ENCODE results near the gene ATP5PF.
A peak's percentile ranks its signal among the peaks of the same experiment; 100 is the strongest.

ATP5PF gene

GRCh38 chr21:25735646-25736597, 1.2 kb upstream of the ATP5PF start:
- H3K18ac ChIP-seq (ENCODE audit: low read length), result peak overlapping the region; percentile 92
- H3K4me3 ChIP-seq (ENCODE audit: low read length in 2 of 2), result peak overlapping the region; percentile 76 to 87
- peak overlapping the region; percentile 89 for H2AFZ ChIP-seq (ENCODE audit: low read length)
- H2BK120ac ChIP-seq (ENCODE audit: low read depth, low read length), result no peak overlapping the region
- peaks cover 1 to 4% of the 10 kb centered on the region in 2 donors for H3K4me1 ChIP-seq (ENCODE audit: control insufficient read depth in 2 of 2, insufficient read depth in 1 of 2, low read depth in 1 of 2, low read length in 2 of 2)
- DNase-seq (ENCODE audit: low spot score), result no peak
- peak overlapping the region; percentile 58 for H3K4me2 ChIP-seq (ENCODE audit: insufficient read depth, low read length, poor library complexity, severe bottlenecking)
- H3K14ac ChIP-seq (ENCODE audit: low read length), result peak overlapping the region; percentile 89
- peaks cover 4% of the 10 kb centered on the region for H3K79me1 ChIP-seq (ENCODE audit: low read depth, low read length)
- H4K8ac ChIP-seq (ENCODE audit: low read depth, low read length), result peak overlapping the region; percentile 24
- no peak overlapping the region for H2BK15ac ChIP-seq (ENCODE audit: low read length)
- peaks cover 0 to 22% of the 10 kb centered on the region in 2 donors for H3K36me3 ChIP-seq (replicated peaks in 1 of 2; ENCODE audit: control insufficient read depth in 2 of 2, insufficient read depth in 2 of 2, low read length in 2 of 2)
- peak overlapping the region; percentile 43 for H3K23ac ChIP-seq (ENCODE audit: low read depth, low read length, poor library complexity)
- no peak overlapping the region for H3K4ac ChIP-seq (ENCODE audit: low read length)
- no peak overlapping the region for H4K91ac ChIP-seq (ENCODE audit: low read depth, low read length, poor library complexity)
- no peaks in the 10 kb centered on the region for H3K27me3 ChIP-seq (ENCODE audit: control insufficient read depth in 3 of 3, insufficient read depth in 3 of 3, low read depth in 1 of 3, low read length in 3 of 3)
- peak overlapping the region; percentile 92 for H3K9ac ChIP-seq (ENCODE audit: low read depth, low read length, poor library complexity)
- H3K27ac ChIP-seq (replicated peaks; ENCODE audit: low read length), result peak overlapping the region; percentile 96
- no peak overlapping the region for H2BK12ac ChIP-seq (ENCODE audit: low read length)
- H3K9me3 ChIP-seq (replicated peaks in 1 of 2; ENCODE audit: control insufficient read depth in 2 of 2, insufficient read depth in 1 of 2, low read depth in 1 of 2, low read length in 2 of 2), result no peaks in the 10 kb centered on the region
- peak overlapping the region; percentile 97 for H2BK5ac ChIP-seq (ENCODE audit: low read length)
- no peak overlapping the region for H2AK5ac ChIP-seq (ENCODE audit: low read depth, low read length)
- no CpG with 5 or more reads among the region's 48 CpGs for WGBS, 2 donors (ENCODE audit: extremely low coverage in 2 of 2, insufficient read length in 2 of 2, insufficient replicate concordance in 1 of 2)

- Histone ChIP-seq H3K27me3 (ENCODE audit: control insufficient read depth in 3 of 3, insufficient read depth in 3 of 3, low read depth in 1 of 3, low read length in 3 of 3) (no peaks in the 10 kb centered on the region), H2BK15ac (ENCODE audit: low read length) (peak overlapping the region; percentile 73), H2AK5ac (ENCODE audit: low read depth, low read length) (peak overlapping the region; percentile 65), H3K36me3 (replicated peaks in 1 of 2; ENCODE audit: control insufficient read depth in 2 of 2, insufficient read depth in 2 of 2, low read length in 2 of 2) (peaks cover 0 to 28% of the 10 kb centered on the region in 2 donors), H3K4me2 (ENCODE audit: insufficient read depth, low read length, poor library complexity, severe bottlenecking) (peak overlapping the region; percentile 60), H3K27ac (replicated peaks; ENCODE audit: low read length) (peak overlapping the region; percentile 96), H2AFZ (ENCODE audit: low read length) (peak overlapping the region; percentile 89), H3K4ac (ENCODE audit: low read length) (no peak overlapping the region), H3K9ac (ENCODE audit: low read depth, low read length, poor library complexity) (peak overlapping the region; percentile 95), H3K79me1 (ENCODE audit: low read depth, low read length) (peaks cover 4% of the 10 kb centered on the region), H2BK120ac (ENCODE audit: low read depth, low read length) (no peak overlapping the region), H4K91ac (ENCODE audit: low read depth, low read length, poor library complexity) (no peak overlapping the region), H3K9me3 (replicated peaks in 1 of 2; ENCODE audit: control insufficient read depth in 2 of 2, insufficient read depth in 1 of 2, low read depth in 1 of 2, low read length in 2 of 2) (no peaks in the 10 kb centered on the region), H2BK12ac (ENCODE audit: low read length) (no peak overlapping the region), H2BK5ac (ENCODE audit: low read length) (no peak overlapping the region), H3K4me3 (ENCODE audit: low read length in 2 of 2) (peak overlapping the region; percentile 76 to 84), H3K23ac (ENCODE audit: low read depth, low read length, poor library complexity) (peak overlapping the region; percentile 6), H3K18ac (ENCODE audit: low read length) (peak overlapping the region; percentile 89), H3K4me1 (ENCODE audit: control insufficient read depth in 2 of 2, insufficient read depth in 1 of 2, low read depth in 1 of 2, low read length in 2 of 2) (peaks cover 1 to 4% of the 10 kb centered on the region in 2 donors), H4K8ac (ENCODE audit: low read depth, low read length) (no peak overlapping the region), H3K14ac (ENCODE audit: low read length) (peak overlapping the region; percentile 67)
- DNase-seq (ENCODE audit: low spot score), result no peak
- WGBS, 2 donors (ENCODE audit: extremely low coverage in 2 of 2, insufficient read length in 2 of 2, insufficient replicate concordance in 1 of 2), result no CpG with 5 or more reads among the region's 10 CpGs
These were observed 125 bp downstream of the ATP5PF start for GRCh38 chr21:25734654-25734903.

DNA sequence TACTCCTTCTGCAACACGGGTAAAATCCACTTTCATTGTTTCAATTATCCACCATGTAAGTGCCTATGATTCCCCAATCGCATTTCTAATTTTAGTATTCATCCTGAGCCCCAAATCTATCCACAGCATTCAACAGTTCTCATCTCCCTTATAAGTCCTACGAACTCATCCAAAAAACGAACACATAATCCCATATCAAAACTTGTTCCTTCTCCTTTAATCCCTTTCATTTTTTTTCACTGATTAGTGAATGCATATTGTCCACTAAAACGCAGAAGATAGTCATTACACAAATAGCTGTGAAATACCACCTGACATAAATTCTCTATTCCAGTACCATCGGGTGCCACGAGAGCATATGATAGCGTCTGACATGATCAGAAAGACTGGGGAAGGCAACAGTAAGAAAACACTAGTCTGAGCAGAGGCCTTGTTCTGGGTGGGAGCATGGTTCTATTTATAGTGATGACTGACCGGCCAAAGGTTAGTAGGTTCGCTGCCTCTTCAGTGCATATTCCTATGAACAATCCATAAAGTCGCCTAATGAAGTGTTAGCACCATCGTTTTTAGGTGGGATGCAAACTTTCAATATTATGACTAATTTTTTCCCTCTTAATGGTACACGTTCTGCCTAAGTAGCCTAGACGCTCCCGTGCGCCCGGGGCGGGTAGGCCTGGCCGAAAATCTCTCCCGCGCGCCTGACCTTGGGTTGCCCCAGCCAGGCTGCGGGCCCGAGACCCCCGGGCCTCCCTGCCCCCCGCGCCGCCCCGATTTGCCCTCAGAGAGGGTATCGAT, 648 bp downstream of the ATP5PF start:
- peak overlapping the region; percentile 73 for H2BK15ac ChIP-seq (ENCODE audit: low read length)
- no peak overlapping the region for H2BK120ac ChIP-seq (ENCODE audit: low read depth, low read length)
- H3K27ac ChIP-seq (replicated peaks; ENCODE audit: low read length), result peak overlapping the region; percentile 96
- H3K4me2 ChIP-seq (ENCODE audit: insufficient read depth, low read length, poor library complexity, severe bottlenecking), result peak overlapping the region; percentile 60
- no peak overlapping the region for H2BK5ac ChIP-seq (ENCODE audit: low read length)
- no peaks in the 10 kb centered on the region for H3K27me3 ChIP-seq (ENCODE audit: control insufficient read depth in 3 of 3, insufficient read depth in 3 of 3, low read depth in 1 of 3, low read length in 3 of 3)
- 100% methylated on average over 2 of the region's 30 CpGs for WGBS, 2 donors (ENCODE audit: extremely low coverage in 2 of 2, insufficient read length in 2 of 2, insufficient replicate concordance in 1 of 2)
- no peak overlapping the region for H4K91ac ChIP-seq (ENCODE audit: low read depth, low read length, poor library complexity)
- peak overlapping the region; percentile 65 for H2AK5ac ChIP-seq (ENCODE audit: low read depth, low read length)
- peak overlapping the region; percentile 67 for H3K14ac ChIP-seq (ENCODE audit: low read length)
- no peak overlapping the region for H3K4ac ChIP-seq (ENCODE audit: low read length)
- H4K8ac ChIP-seq (ENCODE audit: low read depth, low read length), result no peak overlapping the region
- H3K9me3 ChIP-seq (replicated peaks in 1 of 2; ENCODE audit: control insufficient read depth in 2 of 2, insufficient read depth in 1 of 2, low read depth in 1 of 2, low read length in 2 of 2), result no peaks in the 10 kb centered on the region
- H3K4me3 ChIP-seq (ENCODE audit: low read length in 2 of 2), result peak overlapping the region; percentile 76 to 84
- H3K79me1 ChIP-seq (ENCODE audit: low read depth, low read length), result peaks cover 4% of the 10 kb centered on the region
- H3K4me1 ChIP-seq (ENCODE audit: control insufficient read depth in 2 of 2, insufficient read depth in 1 of 2, low read depth in 1 of 2, low read length in 2 of 2), result peaks cover 1 to 4% of the 10 kb centered on the region in 2 donors
- DNase-seq (ENCODE audit: low spot score), result no peak
- peak overlapping the region; percentile 89 for H2AFZ ChIP-seq (ENCODE audit: low read length)
- H3K36me3 ChIP-seq (replicated peaks in 1 of 2; ENCODE audit: control insufficient read depth in 2 of 2, insufficient read depth in 2 of 2, low read length in 2 of 2), result peaks cover 0 to 31% of the 10 kb centered on the region in 2 donors
- peak overlapping the region; percentile 89 for H3K18ac ChIP-seq (ENCODE audit: low read length)
- H3K23ac ChIP-seq (ENCODE audit: low read depth, low read length, poor library complexity), result no peak overlapping the region
- H2BK12ac ChIP-seq (ENCODE audit: low read length), result no peak overlapping the region
- H3K9ac ChIP-seq (ENCODE audit: low read depth, low read length, poor library complexity), result peak overlapping the region; percentile 95

All from neuronal stem cell (in vitro differentiated cells).